Measurements from ENCODE around the gene SDC1.
"Not testable (repeated sequence)": the region's sequence is repeated elsewhere in the genome, so short reads cannot be mapped to it uniquely, and the experiment has no call there.

Gene SDC1

DNA sequence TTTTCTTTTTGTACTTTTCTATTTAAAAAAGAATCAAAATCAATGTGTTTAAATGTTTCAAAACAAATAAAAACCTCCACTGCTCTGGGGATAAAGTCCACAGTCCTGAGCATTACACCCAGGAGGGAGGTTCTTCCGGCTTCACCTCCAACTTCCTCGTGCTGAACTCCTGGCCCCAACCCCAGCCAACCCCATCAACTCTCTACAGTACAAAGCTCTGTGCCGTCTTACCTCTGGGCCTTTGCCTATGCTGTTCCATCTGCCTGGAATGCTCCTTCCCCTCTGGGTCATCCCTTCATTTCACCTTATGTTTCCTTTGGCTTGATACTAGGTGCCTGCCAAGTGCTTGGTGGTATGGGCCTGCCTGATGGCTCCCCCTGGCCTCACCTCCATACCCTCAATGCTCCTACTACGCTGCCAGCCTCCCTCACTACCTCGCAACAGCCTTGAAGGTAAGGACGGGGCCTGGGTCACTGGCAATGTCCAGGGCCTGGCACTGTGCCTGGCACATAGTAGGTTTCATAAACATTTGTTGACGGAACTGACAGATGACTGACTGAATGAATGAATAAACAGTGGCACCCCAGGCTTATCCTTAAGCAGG, 28.8 kb downstream of the SDC1 start:
- DNase-seq = no peak

DNA sequence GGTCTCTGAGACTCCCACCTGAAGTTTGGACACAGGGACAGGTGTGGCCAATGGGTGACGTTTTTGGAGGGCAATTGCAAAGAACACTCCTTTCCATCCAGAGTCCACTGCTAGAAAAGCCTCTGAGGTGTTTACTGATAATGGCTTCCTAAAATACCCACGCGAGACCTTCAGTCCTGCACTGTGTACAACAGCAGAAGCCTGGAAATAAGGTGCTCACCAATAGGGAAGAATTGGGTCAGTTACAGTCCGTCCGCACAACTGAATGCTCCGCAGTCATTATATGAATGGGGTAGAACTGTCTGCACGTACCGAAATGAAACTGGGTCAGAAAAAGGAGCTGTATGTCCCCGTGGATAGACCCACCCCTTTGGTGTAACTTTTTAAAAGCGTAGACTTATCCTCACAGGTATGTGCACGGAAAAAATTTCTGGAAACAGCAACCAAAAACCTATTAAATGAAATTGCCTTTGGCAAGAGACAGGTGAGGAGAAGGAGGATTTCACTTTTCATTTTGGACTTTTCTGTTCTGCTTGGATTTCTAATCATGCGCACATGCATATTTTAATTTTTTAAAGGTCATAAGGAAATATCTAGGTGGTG, 29.4 kb downstream of the SDC1 start:
- no peak for DNase-seq

DNA sequence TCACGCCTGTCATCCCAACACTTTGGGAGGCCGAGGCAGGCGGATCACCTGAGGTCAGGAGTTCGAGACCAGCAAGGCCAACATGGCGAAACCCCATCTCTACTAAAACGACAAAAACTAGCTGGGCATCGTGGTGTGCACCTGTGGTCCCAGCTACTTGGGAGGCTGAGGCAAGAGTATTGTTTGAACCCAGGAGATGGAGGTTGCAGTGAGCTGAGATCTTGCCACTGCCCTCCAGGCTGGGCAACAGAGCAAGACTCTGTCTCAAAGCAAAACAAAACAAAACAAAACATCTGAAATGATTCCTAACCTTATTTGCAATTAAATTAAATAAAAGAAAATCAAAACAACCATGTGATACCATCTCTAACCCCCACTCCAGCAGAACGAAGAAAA, 29.9 kb downstream of the SDC1 start:
- not testable (repeated sequence) for DNase-seq

DNA sequence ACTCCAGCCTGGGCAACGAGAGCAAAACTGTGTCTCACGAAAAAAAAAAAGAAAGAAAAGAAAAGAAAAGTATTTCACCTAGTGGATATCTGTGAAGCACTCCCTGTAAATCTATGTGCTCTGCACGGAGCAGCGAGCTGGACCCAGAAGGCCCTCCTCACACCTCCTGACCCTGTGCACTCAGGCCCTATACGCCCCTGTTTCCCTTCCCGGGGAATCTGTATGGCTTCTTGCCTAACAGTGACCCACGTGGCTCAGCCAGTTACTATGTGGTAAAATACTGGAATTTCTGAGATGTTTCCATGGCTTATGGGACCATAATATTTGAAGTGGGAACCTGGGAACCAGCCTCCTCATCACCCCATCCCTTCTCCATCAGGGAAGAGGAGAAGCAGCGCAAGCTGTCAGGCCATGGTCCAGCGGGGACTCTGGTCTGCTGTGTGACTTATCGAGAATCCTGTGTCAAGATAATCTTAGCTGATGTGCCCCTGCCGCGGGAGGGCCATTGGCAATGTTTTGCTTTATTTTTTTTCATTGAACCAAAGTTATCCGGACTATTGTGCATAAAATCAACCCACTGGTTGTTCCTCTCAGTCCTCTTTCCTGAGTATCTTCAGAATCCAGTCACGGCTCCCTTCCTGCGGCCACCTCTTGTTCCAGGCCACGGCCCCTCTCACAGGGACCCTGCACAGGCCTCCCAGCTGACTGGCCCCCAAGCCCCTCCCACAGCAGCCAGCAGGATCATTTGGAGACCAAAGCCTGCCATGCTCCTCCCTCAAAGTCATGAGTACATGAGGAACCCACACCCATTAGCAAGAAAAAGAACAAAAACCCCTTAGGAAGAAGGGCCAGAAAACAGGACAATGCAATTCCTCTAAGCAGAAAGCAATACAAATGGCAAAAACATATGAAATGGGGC, 30.6 kb downstream of the SDC1 start:
- DNase-seq = no peak

DNA sequence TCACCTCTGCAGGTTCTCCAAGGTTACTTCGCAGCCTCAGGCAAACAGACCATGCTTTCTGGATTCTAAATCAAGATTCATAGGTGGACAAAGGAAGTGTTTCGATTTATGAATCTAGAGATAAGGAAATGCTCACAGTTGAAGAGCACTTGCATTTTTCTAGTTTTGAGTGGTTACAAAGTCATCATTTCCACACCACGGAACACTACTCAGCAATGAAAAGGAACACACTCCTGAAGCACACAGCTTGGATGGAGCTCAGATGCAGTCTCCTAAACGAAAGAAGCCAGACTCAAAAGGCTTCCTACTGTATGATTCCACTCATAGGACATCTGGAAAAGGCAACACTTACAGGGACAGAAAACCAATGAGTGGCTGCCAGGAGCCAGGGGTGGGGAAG, 31.7 kb downstream of the SDC1 start:
- no peak for DNase-seq

DNA sequence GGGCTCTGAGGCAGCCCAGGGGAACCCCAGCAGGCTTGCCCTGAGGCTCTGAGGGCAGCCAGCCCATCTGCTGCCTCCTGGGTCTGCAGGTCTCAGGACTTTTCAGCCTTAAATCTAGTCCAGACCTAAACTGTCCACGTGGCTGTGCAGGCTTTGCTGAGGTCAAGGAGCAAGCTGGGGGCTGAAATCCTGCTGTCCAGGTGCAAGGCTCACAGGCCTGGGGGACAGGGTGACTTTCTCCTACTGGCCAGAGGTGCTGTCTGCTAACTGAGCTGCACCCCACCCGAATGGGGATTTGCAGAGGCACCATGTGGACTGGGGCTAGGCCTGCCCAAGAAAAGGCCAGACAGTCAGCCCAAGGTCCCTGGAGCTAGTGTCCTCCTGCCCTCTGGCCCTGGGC, 32.1 kb downstream of the SDC1 start:
- no peak for DNase-seq

DNA sequence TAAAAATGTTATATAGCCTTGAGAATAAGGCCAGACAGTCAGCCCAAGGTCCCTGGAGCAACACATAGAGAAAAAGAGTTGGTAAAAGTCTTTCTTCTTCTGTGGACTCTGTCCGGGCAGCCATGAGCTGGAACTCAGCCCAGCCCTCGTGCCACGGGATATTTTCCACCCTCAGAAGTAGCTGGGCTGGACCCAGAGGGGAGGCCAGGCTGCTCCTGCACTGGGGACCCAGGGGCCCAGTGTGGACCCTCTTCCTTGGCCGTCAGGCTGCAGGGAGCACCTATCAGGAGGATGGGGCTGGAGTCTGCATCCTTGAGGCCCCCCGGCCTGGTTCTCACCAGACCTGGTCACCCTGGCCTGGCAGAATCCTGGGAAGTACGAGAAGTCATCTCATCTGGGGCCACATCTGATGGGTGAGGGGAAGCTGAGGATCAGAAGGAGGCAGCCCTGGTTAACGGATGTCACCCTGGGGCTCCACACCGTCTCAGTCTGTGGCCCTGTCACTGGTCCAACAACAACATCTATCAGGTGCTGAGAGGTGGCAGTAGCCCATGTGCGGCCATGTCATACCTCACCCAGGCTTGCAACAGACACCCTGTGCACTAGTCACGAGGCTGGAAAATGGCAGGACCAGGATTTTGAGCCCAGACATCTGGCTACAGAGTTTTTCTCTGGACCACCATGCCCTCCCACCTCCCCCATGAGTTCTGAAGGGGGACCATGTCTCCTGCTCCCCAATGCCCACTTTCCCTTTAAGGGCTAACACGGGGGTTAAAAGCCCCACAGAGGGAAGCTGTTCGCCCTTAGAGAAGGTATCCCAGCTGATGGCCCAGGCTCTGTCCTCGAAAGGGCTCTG, 33.0 kb downstream of the SDC1 start:
- DNase-seq = no peak

DNA sequence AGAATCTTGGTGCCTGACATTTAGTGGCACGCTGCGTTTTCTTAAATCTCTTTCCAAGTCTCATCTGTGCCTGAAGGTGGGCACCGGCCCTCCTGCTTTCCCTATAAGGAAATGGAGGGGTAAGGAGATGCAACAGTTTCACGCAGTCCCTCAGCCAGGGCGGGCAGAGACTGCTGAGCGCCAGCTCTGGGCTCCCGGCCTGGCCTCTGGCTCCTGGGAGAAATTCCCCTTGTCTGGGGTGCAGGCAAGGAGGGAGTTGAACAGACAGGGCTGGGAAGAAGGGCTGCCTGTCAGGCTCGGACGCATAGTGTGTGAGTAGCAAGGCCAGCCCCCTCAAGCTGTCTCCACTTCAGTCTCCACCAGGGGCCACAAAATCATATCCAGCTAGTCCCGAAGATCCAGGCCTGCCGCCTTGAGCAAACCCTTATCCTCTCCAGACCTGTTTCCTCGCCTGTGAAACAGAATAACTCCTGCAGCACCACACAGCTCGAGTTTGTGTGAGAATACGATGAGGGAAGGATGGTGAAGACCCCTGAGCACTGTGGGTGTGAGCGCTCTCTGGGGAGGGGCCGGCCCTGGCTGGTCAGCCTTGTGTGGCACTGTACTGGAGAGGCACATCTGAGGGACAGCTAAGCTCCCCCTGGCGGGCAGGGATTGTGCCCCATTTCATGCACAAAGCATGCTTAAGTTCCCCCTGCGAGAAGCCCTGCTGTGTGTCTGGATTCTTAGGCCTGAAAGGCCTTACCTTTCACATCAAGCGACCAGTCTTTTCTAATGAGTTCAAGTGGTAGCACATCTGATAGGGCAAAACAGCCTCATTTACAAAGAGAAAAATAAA, 33.8 kb downstream of the SDC1 start:
- no peak for DNase-seq

DNA sequence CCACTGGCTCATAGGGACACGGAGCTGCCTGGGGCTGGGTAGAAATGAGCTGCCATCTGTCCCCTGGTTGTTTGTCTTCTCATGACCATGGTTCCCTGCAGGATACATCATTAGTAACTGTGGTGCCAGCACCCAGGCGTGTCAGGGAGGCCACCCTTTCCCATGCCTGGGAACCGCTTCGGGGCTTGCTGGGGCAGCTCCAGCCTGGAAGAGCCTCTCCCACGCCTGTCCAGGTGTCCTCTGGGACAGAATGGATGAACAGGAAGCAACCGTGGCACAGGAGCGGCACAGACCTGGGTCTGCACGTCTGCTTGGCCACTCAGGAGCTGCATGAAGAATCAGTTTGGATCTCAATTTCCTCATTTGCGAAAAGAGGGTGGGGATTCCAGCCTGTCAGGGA, 34.8 kb downstream of the SDC1 start:
- DNase-seq = no peak

DNA sequence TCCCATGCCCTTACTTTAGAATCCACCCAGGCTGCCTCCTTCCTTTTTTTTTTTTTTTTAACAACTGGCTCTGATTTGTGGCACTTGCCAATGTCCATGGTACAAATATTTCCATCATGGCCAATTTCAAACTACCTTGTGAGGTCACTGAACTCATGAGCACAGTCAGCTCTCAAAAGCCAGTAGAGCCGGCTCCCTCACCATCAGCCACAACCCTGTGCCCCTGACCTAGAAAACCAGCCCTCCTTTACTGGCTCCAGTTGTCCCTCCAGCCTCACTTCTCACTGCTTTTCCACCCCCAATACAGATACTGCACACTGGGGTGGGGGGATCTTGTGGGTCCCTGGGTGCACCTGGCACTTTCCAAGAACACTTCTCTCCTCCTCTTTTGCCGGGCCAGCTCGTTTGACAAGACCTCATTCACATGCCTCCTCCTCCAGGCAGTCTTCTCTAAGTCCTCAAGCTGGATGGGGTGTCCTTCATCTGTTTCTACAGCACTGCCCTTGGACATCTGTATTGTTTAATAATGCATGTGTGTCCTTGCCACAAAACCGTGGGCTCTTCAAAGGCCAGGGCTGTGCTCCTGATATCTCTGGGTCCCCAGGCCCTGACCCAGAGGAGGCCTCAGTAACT, 35.5 kb downstream of the SDC1 start:
- DNase-seq = no peak

DNA sequence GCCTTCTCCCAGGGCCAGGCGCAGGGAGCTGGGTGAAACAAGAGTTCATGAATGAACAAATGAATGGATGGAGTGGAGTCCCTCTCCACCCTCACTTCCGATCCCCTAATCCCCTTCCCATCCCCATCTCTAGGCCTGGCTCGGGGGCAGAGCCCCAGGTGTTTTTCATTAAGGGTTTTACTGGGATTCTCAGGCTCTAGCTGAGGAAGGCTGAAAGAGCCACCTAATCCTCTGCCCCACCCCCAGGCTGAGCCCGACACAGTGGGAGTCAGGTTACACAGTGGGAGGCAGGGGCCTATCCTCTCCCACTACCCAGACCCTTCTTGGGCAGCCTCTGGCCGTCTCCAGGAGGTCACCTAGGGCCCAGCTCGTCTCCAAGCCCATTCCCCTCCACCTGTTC, 36.1 kb downstream of the SDC1 start:
- no peak for DNase-seq

DNA sequence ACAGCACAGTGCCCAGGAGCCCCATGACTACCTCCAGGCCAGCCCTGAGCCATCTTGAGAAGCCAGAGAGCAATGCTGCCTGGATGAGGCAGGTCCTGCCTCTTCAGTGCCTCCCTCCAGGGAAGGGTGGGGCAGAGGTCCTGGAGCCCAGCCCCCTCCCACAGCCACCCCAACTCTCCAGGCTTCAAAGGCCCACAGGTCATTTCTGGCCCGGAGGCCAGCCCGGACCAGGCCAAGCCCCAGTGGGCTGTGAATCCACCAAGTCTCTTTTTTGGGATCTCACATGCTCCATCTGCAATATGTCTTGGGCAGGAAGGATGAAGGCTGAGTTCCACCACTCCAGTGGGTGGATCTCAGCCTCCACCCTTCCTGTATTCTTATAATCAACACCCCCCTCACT, 36.7 kb downstream of the SDC1 start:
- DNase-seq = no peak

DNA sequence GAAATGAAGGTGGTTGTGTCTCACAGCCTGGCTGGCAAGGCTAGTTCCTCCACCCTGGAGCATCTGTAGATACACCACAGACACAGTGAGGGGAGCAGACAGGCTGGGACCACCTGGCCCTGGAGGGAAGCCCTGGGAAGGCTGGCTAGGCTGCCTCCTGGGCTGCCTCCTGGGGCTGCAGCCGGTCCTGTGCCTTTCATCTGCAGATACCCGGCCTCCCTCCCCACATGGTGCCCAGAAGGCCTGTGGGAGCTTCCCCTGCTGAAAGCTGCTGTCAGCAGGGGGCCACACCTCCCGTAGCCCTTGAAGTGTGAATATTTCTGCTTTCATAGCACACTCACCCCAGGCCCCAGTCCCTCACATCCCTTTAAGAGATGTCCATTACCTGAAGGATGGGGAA, 37.6 kb downstream of the SDC1 start:
- DNase-seq = no peak

DNA sequence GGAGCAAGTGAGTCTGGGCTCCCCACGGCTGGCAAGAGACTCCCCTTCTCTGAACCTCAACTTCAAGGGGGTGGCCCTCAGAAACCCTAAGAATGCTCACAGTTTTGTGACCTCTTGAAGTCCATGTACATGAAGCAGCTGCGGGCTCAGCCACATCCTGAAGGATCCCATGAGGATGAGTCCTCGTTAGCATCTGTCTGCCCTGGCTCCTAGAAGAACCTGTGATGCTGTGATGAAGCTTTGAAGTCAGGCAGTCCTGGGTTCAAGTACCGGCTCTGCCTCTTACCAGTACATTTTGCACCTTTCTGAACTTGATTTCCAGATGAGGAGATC, 38.1 kb downstream of the SDC1 start:
- DNase-seq = no peak

DNA sequence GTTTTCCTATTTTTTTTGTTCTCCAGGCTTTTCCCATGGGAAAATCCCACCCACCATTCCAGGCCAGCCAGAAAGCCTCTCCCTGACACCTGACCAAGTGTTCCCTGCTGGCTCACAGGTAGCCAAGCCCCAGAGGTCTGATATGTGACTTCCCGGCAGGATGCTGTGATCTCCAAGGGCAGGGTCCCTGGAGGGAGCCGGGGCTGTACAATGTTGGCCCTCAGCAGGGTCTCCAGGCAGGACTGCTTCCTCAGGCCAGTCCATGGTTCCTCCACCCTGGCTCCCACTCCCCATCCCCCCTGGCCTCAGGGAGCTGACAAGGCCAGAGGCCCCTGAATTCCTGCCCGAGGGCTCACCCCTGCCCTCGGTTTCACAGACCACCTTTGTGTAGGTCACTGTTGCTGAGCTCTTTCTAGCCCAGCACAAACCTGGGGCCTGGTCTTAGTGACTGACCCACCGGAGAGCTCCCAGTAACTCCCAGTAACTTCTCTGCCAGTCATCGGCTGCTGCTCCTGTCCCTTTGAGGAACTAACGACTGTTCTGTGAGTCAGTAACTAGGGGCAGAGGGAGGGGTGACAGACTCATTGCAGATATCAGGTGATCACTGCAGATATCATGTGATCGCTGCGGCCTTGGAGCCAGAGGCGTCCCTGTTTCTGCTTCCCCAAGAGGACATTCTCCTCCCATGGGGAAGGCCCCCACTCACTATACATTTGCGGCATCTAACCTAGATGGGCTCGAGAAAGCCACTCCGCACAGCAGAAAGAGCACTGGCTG, 38.7 kb downstream of the SDC1 start:
- peak; percentile 10 for DNase-seq

DNA sequence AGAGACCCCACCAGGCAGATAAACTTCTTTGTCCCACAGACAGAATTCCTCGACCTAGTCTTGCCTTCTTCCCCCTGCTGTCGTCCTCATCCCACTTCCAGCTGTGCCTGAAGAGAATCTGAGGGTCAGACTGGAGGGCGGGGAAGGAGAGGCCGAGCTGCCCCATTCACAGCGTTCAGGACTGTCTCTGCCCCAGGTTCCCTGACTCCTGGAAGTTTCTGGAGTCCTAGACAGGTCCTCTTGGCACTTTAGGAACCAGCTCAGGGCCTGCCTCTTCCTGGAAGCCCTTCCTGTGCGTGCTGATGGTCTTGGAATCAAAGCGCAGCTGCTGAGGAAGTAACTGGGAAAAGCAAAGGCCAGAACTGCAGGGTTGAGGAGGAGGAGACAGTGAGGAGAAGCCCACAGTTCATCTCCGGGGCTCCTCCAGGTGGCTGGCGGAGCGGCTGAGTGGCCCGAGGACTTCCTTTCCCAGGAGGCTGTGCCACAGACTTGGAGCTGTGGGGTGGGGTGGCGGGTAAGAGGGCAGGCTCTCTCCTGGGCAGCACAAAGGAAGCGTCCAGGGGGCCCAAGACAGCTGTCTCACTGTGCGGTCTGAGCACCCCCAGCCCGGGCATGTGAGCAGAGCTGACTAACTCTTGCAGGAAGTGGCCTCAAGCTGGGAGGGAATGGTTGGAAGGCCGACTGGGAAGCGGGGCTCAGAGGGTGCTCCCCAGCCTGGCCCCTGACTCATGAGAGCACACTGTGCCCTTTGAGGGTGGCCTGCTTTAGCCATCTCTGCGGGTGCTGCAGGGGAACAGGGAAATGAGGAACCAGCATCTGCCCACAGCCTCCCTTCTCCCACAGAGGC, 39.5 kb downstream of the SDC1 start:
- no peak for DNase-seq

DNA sequence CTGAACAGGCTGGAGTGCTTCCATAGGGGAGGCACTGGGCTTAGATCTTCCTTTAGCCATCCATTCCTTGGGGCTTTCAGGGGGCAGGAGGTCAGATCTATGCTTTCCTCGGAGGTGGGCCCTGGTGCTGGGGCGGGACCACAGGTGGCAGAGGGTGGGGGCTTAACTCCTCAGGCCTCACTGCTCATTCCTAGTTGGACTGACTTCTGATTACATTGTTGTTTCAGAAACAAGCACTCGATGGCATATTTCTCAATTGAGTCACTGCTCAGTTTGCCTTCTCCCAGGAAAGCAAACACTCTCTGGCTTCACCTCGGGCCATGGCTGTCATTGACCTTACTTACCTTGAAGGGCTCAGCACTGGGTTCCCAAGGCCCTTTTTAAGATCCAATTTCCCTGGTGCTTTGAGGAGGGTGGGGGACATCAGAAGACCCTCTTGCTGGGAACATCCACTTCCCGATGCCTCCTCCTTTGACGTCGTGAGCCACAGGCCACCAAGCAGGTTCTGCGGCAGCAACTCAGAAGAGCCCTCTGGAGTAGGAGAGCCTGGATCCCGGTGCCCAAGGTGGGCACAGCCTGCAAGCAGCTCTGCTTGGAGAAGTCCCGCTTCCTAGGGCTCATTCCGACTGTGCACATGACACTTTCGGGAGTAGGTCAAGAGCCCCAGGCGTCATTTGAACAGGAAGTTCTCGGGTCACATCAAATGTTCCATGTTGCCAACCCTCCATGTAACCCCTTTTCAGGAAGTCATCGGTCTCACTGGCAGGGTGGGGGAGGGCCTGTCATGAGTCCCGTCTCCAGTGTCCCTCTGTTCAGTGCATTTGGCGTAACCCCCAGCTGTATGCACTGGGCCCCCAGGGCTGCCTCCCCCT, 40.6 kb downstream of the SDC1 start:
- DNase-seq = no peak

DNA sequence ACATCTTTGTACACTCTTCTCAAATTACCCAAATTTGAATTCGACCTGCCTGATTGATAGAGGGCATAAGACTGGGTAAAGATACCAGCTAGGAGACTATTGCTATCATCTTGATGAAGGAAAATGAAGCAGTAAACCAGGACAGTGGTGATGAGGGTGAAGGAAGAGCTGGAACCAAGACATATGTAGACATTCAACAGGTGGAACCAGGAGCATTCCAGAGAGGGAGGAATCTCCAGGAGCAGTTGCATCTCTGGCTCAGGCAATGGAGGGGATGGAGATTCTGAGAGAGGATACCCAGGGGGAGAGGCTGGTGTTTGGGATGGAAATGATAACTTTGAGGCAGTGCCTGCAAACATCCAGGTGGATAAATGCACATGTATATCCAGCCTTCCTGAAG, 41.6 kb downstream of the SDC1 start:
- no peak for DNase-seq

Data from CD4-positive, alpha-beta T cell treated with Interleukin-10 for 1 hour (primary cell).